ENCODE data around the gene SBNO2.

The SBNO2 gene

DNA sequence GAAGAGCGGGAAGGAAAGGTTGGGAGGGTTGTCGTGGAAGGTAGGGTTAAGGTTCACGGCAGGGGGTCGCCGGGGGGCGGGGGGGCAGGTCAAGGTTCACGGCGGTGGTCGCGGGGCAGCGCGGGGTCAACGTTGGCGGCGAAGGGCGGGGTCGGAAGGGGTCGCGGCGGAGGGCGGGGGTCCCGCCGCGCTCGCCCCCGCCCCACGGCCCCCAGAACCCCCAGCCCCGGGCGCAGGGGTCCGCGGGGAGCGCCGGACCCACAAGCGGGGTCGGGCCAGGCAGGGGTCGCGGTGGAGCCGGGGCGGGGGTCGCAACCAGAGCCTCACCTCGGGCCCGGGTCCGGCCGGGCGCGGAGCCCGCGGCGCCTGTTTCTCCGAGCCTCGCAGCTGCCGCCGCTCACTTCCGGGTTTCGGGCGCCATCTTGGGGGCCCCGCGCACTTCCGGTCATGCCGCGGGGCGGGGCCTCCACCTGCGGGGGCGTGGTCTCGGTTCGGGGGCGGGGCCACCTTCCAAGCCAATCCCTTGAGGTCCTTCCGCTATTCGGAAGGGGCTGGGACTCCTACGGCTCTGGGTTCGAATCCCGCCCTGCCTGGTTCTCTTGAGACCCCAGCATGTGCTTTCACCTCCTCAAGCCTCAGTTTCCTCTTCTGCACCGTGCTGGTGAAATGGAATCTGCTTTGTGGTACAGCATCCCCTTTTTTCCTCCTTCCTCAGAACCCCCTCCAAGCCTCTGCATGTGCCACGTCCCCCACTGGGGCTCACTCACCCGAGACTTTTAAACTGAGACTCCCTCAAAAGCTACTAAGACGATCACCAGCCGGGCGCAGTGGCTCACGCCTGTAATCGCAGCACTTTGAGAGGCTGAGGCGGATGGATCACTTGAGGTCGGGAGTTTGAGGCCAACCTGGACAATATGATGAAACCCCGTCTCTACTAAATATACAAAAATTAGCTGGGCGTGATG, at the start of gene SBNO2:
TSS of gene SBNO2 (minus strand) at position 424 of the 965 bp plus-strand sequence. CDS start 19,992 bp downstream, outside the sequence.
- Mint-ChIP-seq H3K4me3 (peak within 1 kb of the TSS; percentile 88), H3K9me3 (no peaks in the 10 kb centered on the region), H3K36me3 (ENCODE audit: low read depth) (peaks cover 15% of the 10 kb centered on the region), H3K27ac (peak within 1 kb of the TSS; percentile 97), H3K27me3 (no peaks in the 10 kb centered on the region), H3K4me1 (ENCODE audit: low read depth) (peaks cover 38% of the 10 kb centered on the region)
- DNase-seq: peak; percentile 98

GRCh38 chr19:1223018-1223855, 49.2 kb upstream of the SBNO2 start:
- Mint-ChIP-seq H3K27me3 (no peaks in the 10 kb centered on the region), H3K27ac (no peak overlapping the region), H3K4me1 (ENCODE audit: low read depth) (no peaks in the 10 kb centered on the region), H3K4me3 (no peak overlapping the region), H3K36me3 (ENCODE audit: low read depth) (peaks cover 25% of the 10 kb centered on the region), H3K9me3 (no peaks in the 10 kb centered on the region)
- peak; percentile 50 for DNase-seq

- Mint-ChIP-seq H3K36me3 (ENCODE audit: low read depth) (peaks cover 24% of the 10 kb centered on the region), H3K4me3 (no peak overlapping the region), H3K27ac (no peak overlapping the region), H3K9me3 (no peaks in the 10 kb centered on the region), H3K27me3 (no peaks in the 10 kb centered on the region), H3K4me1 (ENCODE audit: low read depth) (no peaks in the 10 kb centered on the region)
- DNase-seq: no peak
Measured at GRCh38 chr19:1222394-1222793, 48.3 kb upstream of the SBNO2 start.

DNA sequence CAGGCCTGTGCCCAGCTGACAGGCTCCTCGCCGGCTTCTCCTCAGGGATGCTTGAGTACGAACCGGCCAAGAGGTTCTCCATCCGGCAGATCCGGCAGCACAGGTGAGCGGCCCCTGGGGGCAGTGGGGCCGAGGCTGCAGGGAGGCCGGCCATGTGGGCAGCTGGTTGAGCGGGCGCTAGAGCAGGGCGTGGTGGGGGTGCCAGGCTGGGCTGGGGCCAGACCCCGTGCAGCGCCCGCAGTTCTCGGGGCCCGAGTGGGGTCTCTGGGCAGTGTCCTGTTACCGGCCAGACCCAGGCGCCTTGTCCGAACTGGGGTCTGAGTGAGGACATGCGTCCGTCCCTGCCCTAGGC, 47.8 kb upstream of the SBNO2 start:
- Mint-ChIP-seq H3K27ac (no peak overlapping the region), H3K4me1 (ENCODE audit: low read depth) (peaks cover 2% of the 10 kb centered on the region), H3K36me3 (ENCODE audit: low read depth) (peaks cover 23% of the 10 kb centered on the region), H3K4me3 (no peak overlapping the region), H3K27me3 (no peaks in the 10 kb centered on the region), H3K9me3 (no peaks in the 10 kb centered on the region)
- no peak for DNase-seq

GRCh38 chr19:1220976-1221903, 47.2 kb upstream of the SBNO2 start:
- Mint-ChIP-seq H3K27me3 (no peaks in the 10 kb centered on the region), H3K4me1 (ENCODE audit: low read depth) (peaks cover 4% of the 10 kb centered on the region), H3K9me3 (no peaks in the 10 kb centered on the region), H3K4me3 (no peak overlapping the region), H3K27ac (no peak overlapping the region), H3K36me3 (ENCODE audit: low read depth) (peaks cover 28% of the 10 kb centered on the region)
- no peak for DNase-seq

DNA sequence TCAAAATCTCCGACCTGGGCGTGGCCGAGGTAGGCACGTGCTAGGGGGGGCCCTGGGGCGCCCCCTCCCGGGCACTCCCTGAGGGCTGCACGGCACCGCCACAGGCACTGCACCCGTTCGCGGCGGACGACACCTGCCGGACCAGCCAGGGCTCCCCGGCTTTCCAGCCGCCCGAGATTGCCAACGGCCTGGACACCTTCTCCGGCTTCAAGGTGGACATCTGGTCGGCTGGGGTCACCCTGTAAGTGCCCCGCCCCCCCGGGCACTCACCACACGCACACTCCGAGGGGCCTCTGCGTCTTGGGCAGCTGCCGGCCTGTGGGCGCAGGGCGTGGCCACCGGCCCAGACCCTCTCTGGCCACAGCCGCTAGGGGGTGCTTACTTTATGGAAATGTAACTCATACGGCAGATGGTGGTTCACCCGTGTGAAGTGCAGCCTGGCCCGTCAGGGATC, 46.4 kb upstream of the SBNO2 start:
- H3K36me3 Mint-ChIP-seq (ENCODE audit: low read depth): peaks cover 33% of the 10 kb centered on the region
- no peak for DNase-seq
- no peak overlapping the region for H3K27ac Mint-ChIP-seq
- no peak overlapping the region for H3K4me3 Mint-ChIP-seq
- no peaks in the 10 kb centered on the region for H3K27me3 Mint-ChIP-seq
- peaks cover 8% of the 10 kb centered on the region for H3K4me1 Mint-ChIP-seq (ENCODE audit: low read depth)
- H3K9me3 Mint-ChIP-seq: no peaks in the 10 kb centered on the region

DNA sequence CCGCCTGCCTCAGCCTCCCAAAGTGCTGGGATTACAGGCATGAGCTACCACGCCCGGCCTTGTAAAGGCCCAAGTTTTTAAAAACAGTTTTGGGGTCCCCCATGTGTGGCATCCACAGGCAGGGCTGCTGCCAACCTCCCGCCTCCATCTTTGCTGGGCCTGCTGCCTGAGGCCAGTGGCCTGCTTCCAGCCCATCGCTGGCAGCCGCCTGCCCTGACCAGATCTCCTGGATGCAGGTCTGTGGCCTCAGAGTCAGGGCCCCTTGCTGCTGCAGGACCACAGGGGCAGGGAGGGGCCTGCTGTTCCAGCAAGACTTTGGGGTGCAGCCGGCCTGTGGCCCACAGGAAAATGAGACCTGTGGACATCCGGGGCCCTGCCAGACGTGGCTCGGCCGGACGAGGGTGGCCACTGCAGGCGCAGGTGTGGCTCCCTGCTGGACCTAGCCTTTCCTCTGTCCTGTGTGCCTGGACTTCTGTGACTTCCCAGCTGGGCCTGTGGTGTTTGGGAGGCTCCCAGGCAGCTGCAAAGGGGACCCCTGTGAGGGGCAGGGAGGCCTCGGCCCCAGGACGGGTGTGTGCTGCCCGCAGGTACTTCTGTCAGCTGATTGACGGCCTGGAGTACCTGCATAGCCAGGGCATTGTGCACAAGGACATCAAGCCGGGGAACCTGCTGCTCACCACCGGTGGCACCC, 45.9 kb upstream of the SBNO2 start:
- no peak overlapping the region for H3K27ac Mint-ChIP-seq
- H3K4me3 Mint-ChIP-seq: no peak overlapping the region
- DNase-seq: no peak
- peaks cover 8% of the 10 kb centered on the region for H3K4me1 Mint-ChIP-seq (ENCODE audit: low read depth)
- H3K9me3 Mint-ChIP-seq: no peaks in the 10 kb centered on the region
- H3K27me3 Mint-ChIP-seq: no peaks in the 10 kb centered on the region
- peaks cover 34% of the 10 kb centered on the region for H3K36me3 Mint-ChIP-seq (ENCODE audit: low read depth)

- H3K4me1 Mint-ChIP-seq (ENCODE audit: low read depth): peaks cover 12% of the 10 kb centered on the region
- H3K27me3 Mint-ChIP-seq: no peaks in the 10 kb centered on the region
- H3K36me3 Mint-ChIP-seq (ENCODE audit: low read depth): peaks cover 39% of the 10 kb centered on the region
- no peaks in the 10 kb centered on the region for H3K9me3 Mint-ChIP-seq
- H3K4me3 Mint-ChIP-seq: no peak overlapping the region
- no peak for DNase-seq
- H3K27ac Mint-ChIP-seq: no peak overlapping the region
Measured at GRCh38 chr19:1218751-1219567, 44.9 kb upstream of the SBNO2 start.

DNA sequence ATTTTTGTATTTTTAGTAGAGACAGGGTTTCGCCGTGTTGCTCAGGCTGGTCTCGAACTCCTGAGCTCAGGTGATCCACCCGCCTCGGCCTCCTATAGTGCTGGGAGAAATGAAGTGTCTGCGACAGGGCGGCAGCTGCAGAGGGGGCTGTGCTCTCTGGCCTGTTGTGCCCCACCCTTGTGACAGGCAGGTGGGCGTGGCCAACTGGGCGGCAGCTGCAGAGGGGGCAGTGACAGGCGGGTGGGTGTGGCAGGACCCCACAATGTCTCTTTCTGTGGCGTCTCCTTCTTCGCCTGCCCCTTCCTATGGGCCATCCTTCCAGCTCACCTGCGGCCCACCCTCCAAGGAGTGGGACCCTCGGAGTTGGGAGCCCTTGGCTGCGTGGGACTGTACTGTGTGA, 43.3 kb upstream of the SBNO2 start:
- no peaks in the 10 kb centered on the region for H3K27me3 Mint-ChIP-seq
- peaks cover 22% of the 10 kb centered on the region for H3K4me1 Mint-ChIP-seq (ENCODE audit: low read depth)
- peaks cover 39% of the 10 kb centered on the region for H3K36me3 Mint-ChIP-seq (ENCODE audit: low read depth)
- H3K4me3 Mint-ChIP-seq: no peak overlapping the region
- H3K9me3 Mint-ChIP-seq: no peaks in the 10 kb centered on the region
- DNase-seq: no peak
- peak overlapping the region; percentile 40 for H3K27ac Mint-ChIP-seq

- Mint-ChIP-seq H3K4me3 (no peak overlapping the region), H3K27me3 (no peaks in the 10 kb centered on the region), H3K4me1 (ENCODE audit: low read depth) (peaks cover 22% of the 10 kb centered on the region), H3K27ac (peak overlapping the region; percentile 44), H3K9me3 (no peaks in the 10 kb centered on the region), H3K36me3 (ENCODE audit: low read depth) (peaks cover 40% of the 10 kb centered on the region)
- DNase-seq: no peak
Measured at GRCh38 chr19:1216756-1217155, 42.7 kb upstream of the SBNO2 start.

DNA sequence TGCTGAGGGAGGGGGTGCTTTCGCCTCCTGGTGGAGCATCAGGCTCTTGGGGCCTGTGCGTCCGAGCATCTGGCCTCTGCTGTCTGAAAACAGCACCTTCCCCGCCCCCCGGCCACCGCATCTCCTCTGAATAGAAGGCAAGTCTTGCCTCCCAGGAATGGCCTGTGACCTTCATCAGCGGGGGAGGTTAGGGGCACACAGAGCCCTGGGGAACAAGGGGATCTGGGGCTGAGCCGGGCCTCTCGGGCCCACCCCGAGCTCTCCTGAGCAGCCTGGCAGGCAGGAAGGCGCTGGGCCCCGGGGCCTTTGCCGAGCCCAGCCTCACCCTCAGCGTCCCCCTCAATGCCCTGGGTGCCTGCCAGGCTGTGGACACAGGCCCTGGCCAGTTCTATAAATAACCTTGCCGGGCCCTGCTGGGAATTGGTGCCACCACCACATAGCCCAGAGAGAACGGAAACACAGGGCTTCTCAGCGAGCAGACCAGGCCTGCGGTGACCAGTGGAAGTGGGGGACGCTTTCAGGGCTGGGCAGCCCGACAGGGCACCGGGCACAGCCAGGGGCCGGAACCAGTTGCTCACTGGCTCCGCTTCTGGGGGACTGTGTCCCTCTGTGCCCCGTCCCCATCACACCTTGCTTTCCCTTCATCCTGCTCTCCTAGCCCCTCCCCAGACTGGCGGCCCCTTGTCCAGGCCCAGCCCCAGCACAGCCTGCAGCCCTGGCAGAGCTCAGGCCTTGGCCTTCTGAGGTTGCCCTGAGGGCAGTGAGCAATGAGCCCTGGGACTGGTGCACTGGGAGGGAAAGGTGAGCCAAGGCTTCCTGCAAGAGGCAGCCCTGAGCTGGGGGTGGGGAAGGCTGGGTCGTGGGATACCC, 41.0 kb upstream of the SBNO2 start:
- Mint-ChIP-seq H3K27ac (no peak overlapping the region), H3K27me3 (no peaks in the 10 kb centered on the region), H3K4me3 (no peak overlapping the region), H3K4me1 (ENCODE audit: low read depth) (peaks cover 32% of the 10 kb centered on the region), H3K36me3 (ENCODE audit: low read depth) (peaks cover 47% of the 10 kb centered on the region), H3K9me3 (no peaks in the 10 kb centered on the region)
- no peak for DNase-seq

DNA sequence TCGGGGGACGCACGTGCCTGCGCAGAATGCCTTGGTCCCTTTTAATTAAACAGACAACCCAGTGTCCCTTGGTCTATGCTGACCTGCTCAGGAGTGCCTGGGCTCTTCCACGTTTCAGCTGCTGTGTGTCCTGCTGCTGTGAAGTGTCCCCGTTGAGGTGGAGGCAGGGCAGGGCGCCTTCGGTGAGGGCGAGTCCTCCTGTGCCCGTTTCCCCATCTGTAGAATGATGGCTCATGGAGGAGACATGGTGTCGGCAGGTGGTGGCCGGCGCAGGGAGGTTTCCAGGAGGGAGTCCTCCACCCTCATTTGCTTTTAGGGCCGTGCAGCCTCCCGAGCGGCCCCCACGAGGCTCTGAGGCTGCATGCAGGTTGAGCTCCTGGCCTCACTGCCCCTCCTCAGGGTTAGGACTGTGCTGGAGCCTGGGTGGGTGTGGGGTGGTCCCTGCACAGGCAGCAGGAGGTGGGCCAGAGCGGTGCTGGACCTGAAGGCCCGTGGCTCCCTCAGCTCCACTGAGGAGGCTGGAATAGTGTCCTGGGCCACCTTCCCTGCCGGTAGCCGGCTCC, 40.3 kb upstream of the SBNO2 start:
- H3K4me1 Mint-ChIP-seq (ENCODE audit: low read depth): peaks cover 38% of the 10 kb centered on the region
- peak overlapping the region; percentile 93 for H3K27ac Mint-ChIP-seq
- peaks cover 52% of the 10 kb centered on the region for H3K36me3 Mint-ChIP-seq (ENCODE audit: low read depth)
- no peaks in the 10 kb centered on the region for H3K27me3 Mint-ChIP-seq
- H3K4me3 Mint-ChIP-seq: peak overlapping the region; percentile 70
- no peak for DNase-seq
- no peaks in the 10 kb centered on the region for H3K9me3 Mint-ChIP-seq

All from activated T-cell treated with anti-CD3 and anti-CD28 coated beads, Interleukin-2, amount 50 U/mL, for 24 hours (primary cell).